Skeletal muscle satellite cell (primary cell): Measurements from ENCODE around the gene MIAT. TPM values are rescaled to one million over a fixed set of nuclear protein-coding genes. Genes with fewer than 3 reads are reported as not detected.
"Not testable (repeated sequence)": the region's sequence is repeated elsewhere in the genome, so short reads cannot be mapped to it uniquely, and the experiment has no call there.

Experiments used
- H3K27me3 ChIP-seq: 2 replicates; pipeline ENCODE4 v1.7.0; 2013; ENCODE audit warnings: low read length; ENCODE audit not compliant: control insufficient read depth, insufficient read depth
- H3K36me3 ChIP-seq: 2 replicates; pipeline ENCODE4 v1.7.0; 2013; ENCODE audit warnings: mild to moderate bottlenecking, control low read depth, low read length; ENCODE audit not compliant: insufficient read depth
- H3K4me1 ChIP-seq: 2 replicates; pipeline ENCODE4 v1.7.0; 2013; ENCODE audit warnings: low read length; ENCODE audit not compliant: control insufficient read depth, insufficient read depth
- H3K4me2 ChIP-seq: 2 replicates; pipeline ENCODE4 v1.7.0; 2013; ENCODE audit warnings: mild to moderate bottlenecking, low read length
- H3K4me3 ChIP-seq: 2 replicates; pipeline ENCODE4 v1.7.0; 2013; ENCODE audit warnings: low read length
- H3K9ac ChIP-seq: 2 replicates; pipeline ENCODE4 v1.7.0; 2013; ENCODE audit warnings: mild to moderate bottlenecking, low read depth, low read length, moderate library complexity
- H3K9me3 ChIP-seq: replicated peaks from 2 replicates; pipeline ENCODE4 v1.7.0; 2013; ENCODE audit warnings: mild to moderate bottlenecking, control low read depth, low read length
- total RNA-seq: library from RNA; depleted of rRNA; stranded (reverse); fragments of >200 nt; gene quantifications from 2 replicates; pipeline ENCODE4 v1.2.3, GENCODE V29; 2012; rRNA removed

Gene MIAT
- 0.25 and 0.44 TPM in 2 replicates for total RNA-seq

DNA sequence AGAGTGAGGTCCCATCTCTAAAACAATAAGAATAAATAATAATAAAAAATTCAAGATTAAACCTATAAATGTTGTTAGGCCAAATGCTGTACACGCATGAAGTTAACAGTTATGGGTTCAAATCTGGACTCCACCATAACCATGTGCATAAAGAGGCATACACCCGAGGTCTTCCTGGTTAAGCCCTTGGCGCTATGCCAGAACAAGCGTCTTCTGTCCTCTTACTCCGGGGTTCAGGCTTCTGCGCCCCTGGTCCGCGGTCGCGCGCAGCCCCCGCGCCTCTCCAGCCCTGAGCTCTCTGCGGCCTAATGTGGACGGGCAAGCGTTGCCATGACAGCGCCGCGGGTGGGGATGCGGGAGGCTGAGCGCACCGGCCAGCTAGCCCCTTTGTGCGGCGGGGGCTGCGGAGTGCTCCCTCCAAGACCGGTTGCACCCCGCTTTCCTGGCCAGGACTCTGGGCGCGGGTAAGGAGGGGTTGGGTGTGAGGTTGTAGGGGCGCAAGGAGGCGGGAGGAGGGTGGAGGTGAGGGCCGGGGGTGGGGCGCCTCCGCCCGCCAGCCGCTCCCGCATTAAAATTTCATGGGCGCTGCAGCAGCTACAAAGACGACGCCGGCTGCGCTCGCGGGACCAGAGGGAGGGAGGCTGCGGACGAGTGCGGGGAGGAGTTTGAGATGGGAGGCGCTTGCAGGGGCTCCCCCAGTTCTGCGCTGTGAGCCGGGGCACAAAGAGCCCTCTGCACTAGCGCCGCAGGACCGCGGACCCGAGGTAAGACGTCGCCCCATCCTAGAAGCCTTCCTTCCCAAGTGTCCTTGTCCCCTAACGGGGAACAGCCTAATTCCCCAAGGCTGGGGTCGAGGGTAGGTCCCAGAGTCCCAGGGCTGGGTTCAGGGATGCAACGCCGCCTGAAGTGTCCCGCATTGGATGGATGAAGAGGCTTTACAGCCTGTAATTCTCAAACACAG, at the start of gene MIAT:
MIAT (plus strand) TSS at position 698 of the 961 bp plus-strand sequence.
- H3K4me3 ChIP-seq = peak within 1 kb of the TSS; percentile 53
- H3K36me3 ChIP-seq = no peaks in the 10 kb centered on the region
- H3K4me1 ChIP-seq = peaks cover 22% of the 10 kb centered on the region
- peaks cover 57% of the 10 kb centered on the region for H3K27me3 ChIP-seq
- H3K9me3 ChIP-seq = no peaks in the 10 kb centered on the region
- H3K4me2 ChIP-seq = peak within 1 kb of the TSS; percentile 75
- no peak within 1 kb of the TSS for H3K9ac ChIP-seq

DNA sequence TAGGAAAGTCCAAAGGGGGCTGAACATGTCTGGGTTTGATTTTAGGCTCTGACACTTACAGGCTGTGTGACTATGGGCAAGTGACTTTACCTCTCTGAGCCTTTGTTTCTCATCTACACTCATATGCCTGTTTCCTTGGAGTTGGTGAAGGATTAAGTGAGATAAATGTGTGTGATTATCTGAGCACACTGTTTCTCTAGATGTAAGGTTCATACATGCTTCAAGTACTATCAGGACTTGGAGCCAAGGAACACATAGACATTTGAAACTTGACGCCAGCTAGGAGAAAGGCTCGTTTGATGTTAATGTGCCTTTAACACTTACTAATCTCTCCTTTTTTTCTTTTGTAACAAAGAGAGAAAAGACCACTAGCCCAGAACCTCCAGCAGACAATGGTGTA, 49.3 kb upstream of the MIAT start:
- Histone ChIP-seq H3K36me3 (no peaks in the 10 kb centered on the region), H3K9me3 (no peaks in the 10 kb centered on the region), H3K9ac (no peak overlapping the region), H3K4me3 (no peak overlapping the region), H3K4me2 (no peak overlapping the region), H3K4me1 (peaks cover 25% of the 10 kb centered on the region), H3K27me3 (peaks cover 15% of the 10 kb centered on the region)

DNA sequence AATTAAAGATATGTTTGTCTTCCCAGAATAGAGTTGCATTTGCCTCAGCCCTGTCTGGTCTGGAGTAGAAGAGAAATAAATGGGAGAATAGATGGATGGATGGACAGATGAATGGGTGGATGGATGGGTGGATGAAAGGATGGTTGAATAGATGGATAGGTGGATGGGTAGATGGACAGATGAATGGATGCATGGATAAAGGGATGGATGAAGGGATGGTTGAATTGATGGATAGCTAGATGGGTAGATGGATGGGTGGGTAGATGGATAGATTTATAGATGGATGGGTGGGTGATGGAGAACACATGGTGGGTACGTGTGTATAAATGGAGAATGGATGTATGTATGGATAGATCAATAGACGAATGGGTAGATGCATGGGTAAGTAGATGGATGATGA, 48.1 kb upstream of the MIAT start:
- peaks cover 17% of the 10 kb centered on the region for H3K27me3 ChIP-seq
- H3K4me3 ChIP-seq = no peak overlapping the region
- H3K36me3 ChIP-seq = no peaks in the 10 kb centered on the region
- H3K9me3 ChIP-seq = no peaks in the 10 kb centered on the region
- H3K4me1 ChIP-seq = peaks cover 25% of the 10 kb centered on the region
- H3K9ac ChIP-seq = no peak overlapping the region
- H3K4me2 ChIP-seq = no peak overlapping the region

DNA sequence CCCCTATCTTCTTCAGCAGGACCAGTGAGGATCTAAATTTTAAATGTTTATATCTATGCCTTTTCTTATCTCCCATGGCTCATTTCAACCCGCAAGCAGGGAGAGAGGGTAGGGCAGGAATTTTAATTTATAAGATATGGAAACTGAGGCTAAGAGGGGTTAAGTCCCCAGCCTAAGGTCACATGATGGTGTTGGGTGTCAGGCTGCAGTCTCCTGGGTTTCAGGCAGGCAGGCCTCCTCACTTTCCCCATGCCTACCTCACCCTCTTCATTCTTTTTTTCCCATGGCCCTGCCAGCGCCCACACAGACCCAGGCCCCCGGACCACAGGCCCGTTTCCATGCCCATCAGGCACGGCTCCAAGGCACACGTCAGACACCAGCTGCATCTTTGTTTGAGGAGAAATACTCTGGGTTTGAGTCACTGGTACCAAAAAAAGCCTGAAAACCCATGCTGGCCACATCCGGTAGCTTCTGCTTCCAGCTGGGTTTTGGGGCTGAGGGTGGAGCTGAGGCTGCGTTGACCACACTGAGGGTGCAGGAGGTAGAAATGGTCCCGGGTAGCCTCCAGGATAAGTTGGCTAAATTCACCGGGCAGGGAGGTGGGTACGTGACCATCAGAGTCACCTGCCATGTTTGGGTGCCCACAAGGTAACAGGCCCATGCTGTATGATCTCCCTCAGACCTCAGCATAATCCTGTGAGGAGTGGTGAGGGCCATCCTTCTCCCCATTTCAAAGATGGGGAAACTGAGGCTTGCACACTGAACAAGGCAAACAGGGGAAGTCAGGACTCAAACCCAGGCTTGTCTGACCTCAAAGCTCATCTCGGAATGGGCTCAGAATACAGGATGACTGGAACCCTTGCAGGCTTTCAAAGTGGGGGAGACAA, 47.1 kb upstream of the MIAT start:
- peak overlapping the region; percentile 51 for H3K4me2 ChIP-seq
- H3K4me1 ChIP-seq = peaks cover 25% of the 10 kb centered on the region
- peaks cover 22% of the 10 kb centered on the region for H3K27me3 ChIP-seq
- H3K9me3 ChIP-seq = no peaks in the 10 kb centered on the region
- no peaks in the 10 kb centered on the region for H3K36me3 ChIP-seq
- H3K9ac ChIP-seq = peak overlapping the region; percentile 53
- H3K4me3 ChIP-seq = no peak overlapping the region

DNA sequence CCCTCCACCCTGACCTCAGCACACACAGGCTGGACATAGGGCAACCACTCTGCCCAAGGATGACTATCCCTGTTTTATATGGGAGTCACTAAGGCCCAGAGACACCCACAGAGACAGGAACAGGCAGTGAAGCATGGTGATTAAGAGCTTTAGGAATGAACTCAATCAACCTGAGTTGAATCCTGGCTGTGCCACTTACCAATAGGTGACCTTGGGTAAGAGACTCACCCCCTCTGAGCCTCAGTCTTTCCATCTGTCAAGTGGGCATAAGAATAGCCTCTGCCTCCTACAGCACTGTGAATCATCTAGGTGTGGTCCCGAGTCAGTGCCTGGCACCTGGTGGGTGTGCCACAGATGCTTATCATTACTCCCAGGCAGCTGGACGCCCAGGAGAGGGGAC, 46.4 kb upstream of the MIAT start:
- Histone ChIP-seq H3K4me3 (no peak overlapping the region), H3K36me3 (no peaks in the 10 kb centered on the region), H3K4me2 (peak overlapping the region; percentile 41), H3K4me1 (peaks cover 25% of the 10 kb centered on the region), H3K9ac (peak overlapping the region; percentile 29), H3K9me3 (no peaks in the 10 kb centered on the region), H3K27me3 (peaks cover 22% of the 10 kb centered on the region)

DNA sequence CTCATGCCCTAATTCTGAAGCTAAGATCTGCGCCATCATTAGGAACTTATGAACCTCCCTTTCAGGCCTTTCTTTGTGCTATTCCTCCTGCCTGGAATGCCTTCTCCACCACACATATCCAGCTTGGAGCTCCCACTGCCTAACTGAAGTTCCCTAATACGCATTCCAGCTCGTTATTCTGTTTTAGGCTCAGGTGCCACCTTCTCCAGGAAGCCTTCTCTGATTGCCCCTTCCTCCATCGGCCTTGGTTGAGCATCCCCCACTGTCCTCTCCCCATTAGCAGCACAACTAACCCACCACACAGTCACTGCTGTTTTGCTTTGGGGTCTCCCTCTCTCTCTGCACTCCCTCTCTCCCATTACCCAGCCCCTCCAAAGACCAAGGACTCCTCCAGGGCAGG, 44.7 kb upstream of the MIAT start:
- Histone ChIP-seq H3K36me3 (no peaks in the 10 kb centered on the region), H3K27me3 (peaks cover 26% of the 10 kb centered on the region), H3K9ac (no peak overlapping the region), H3K4me3 (no peak overlapping the region), H3K9me3 (no peaks in the 10 kb centered on the region), H3K4me2 (no peak overlapping the region), H3K4me1 (peaks cover 21% of the 10 kb centered on the region)

DNA sequence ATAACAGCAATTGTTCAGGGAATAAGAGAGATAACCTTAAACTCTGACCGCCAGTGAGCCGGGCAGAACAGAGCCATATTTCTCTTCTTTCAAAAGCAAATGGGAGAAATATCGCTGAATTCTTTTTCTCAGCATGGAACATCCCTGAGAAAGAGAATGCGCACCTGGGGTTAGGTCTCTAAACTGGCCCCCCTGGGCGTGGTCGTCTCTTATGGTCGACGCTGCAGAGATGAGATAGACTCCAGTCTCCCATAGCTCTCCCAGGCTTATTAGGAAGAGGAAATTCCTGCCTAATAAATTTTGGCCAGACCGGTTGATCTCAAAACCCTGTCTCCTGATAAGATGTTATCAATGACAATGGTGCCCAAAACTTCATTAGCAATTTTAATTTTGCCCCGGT, 43.6 kb upstream of the MIAT start:
- H3K36me3 ChIP-seq, H3K9me3 ChIP-seq, H3K9ac ChIP-seq, H3K4me3 ChIP-seq, H3K4me2 ChIP-seq: not testable (repeated sequence)
- Histone ChIP-seq H3K27me3 (peaks cover 26% of the 10 kb centered on the region), H3K4me1 (peaks cover 21% of the 10 kb centered on the region)

DNA sequence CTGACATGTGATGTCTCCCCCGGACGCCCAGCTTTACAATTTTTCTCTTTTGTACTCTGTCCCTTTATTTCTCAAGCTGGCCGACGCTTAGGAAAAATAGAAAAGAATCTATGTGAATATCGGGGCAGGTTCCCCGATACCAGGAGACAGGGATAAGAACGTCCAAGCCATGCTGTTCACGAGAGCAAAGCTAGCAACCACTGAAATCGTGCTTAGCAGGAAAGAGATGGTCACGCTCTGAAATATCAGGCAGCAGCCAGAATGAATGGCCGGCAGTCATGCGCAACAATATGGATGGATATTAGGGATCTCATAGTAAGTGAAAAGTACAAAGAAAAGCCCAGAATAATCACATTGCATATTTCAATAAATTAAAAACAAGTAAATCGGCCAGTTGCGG, 43.1 kb upstream of the MIAT start:
- no peak overlapping the region for H3K4me3 ChIP-seq
- H3K9ac ChIP-seq = no peak overlapping the region
- H3K4me2 ChIP-seq = no peak overlapping the region
- H3K27me3 ChIP-seq = peaks cover 26% of the 10 kb centered on the region
- no peaks in the 10 kb centered on the region for H3K36me3 ChIP-seq
- no peaks in the 10 kb centered on the region for H3K9me3 ChIP-seq
- peaks cover 21% of the 10 kb centered on the region for H3K4me1 ChIP-seq

DNA sequence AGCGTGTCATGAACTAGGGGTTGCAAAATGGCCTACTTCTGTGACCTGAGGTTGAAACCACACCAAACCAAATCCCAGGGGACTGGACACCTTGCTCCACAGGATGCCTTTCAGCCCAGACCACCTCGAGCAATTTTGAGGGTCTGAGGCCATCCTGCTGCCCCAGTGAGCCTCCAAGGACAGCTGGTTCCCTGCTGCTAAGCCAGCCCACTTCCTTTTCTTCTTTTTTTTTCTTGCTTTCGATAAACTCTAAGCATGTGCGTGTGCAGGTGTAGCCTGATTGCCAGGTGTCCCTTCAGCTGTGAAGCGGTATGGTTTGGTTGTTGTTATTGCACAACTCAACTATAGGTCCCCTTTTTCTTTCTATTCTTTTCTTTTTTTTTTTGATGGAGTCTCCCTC, 42.2 kb upstream of the MIAT start:
- peaks cover 15% of the 10 kb centered on the region for H3K4me1 ChIP-seq
- H3K36me3 ChIP-seq = no peaks in the 10 kb centered on the region
- no peak overlapping the region for H3K4me2 ChIP-seq
- no peak overlapping the region for H3K4me3 ChIP-seq
- H3K27me3 ChIP-seq = peaks cover 26% of the 10 kb centered on the region
- no peaks in the 10 kb centered on the region for H3K9me3 ChIP-seq
- H3K9ac ChIP-seq = no peak overlapping the region

DNA sequence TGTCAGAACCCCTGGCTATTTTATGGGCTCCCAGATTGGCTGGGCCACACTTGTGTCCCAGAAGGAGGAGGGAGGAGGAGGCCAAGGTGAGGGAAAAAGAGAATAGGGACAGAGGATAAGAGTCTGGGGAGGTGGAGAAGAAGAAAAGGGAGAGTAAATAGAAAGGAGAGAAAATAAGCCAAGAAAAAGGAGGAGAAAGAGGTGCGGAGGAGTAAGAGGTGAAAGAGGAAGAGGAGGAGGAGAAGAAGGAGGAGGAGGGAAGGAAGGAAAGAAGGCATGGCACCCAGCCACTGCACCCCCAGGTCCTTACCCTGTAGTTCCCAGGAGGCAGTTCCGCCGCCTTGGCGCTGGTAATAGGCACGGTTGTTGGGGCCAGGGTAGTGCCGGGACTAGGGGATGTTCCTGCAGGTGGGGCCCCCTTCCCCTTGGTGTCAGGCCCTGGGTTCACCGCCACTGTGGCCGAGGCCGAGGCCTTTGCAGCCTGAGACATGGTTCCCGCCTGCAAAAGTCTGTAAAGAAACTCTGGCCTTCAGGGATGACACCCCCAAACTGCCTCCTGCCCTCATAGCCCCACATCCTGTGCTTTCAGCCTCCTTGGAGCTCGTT, 41.5 kb upstream of the MIAT start:
- Histone ChIP-seq H3K9ac (no peak overlapping the region), H3K9me3 (no peaks in the 10 kb centered on the region), H3K36me3 (no peaks in the 10 kb centered on the region), H3K4me2 (no peak overlapping the region), H3K27me3 (peaks cover 27% of the 10 kb centered on the region), H3K4me1 (peaks cover 7% of the 10 kb centered on the region), H3K4me3 (no peak overlapping the region)

DNA sequence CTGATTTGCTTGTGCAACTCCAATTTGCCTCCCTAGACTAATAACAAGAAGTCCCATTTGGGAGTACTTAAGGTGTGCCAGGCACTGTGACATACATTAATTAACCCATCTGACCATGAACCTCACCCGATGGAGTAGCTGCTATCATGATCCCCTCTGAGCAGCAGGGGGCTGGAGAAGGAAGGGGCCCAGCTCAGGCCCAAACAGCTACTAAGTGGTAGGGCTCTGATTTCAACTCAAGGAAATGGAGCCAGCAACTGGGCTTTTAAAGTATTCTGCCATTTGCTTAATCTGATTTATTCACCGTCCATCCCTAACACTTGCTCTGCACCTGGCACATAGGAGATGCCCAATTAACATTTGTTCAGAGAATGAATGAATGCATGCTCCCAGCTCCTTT, 40.7 kb upstream of the MIAT start:
- H3K9me3 ChIP-seq = no peaks in the 10 kb centered on the region
- no peaks in the 10 kb centered on the region for H3K36me3 ChIP-seq
- no peak overlapping the region for H3K9ac ChIP-seq
- peaks cover 4% of the 10 kb centered on the region for H3K4me1 ChIP-seq
- peaks cover 34% of the 10 kb centered on the region for H3K27me3 ChIP-seq
- H3K4me3 ChIP-seq = no peak overlapping the region
- no peak overlapping the region for H3K4me2 ChIP-seq
